D341Med (cell line): ENCODE results near the gene OR8G1.
"Not testable (repeated sequence)": the region's sequence is repeated elsewhere in the genome, so short reads cannot be mapped to it uniquely, and the experiment has no call there.

ENCODE experiments used
- DNase-seq: peaks from one replicate; pipeline ENCODE4 v3.0.0; 2012; ENCODE audit warnings: low spot score

OR8G1 gene

GRCh38 chr11:124238512-124238911, 2.4 kb upstream of the OR8G1 start:
- no peak for DNase-seq

- DNase-seq, result not testable (repeated sequence)
These were observed 9.0 kb downstream of the OR8G1 start for GRCh38 chr11:124249869-124250268.

GRCh38 chr11:124256076-124256475, 15.2 kb downstream of the OR8G1 start, which contains the start of gene OR8G5:
Gene OR8G5, plus strand, starts transcription at chr11:124256376. Its CDS starts 8,556 bp downstream, at chr11:124264932.
- DNase-seq, result no peak

- not testable (repeated sequence) for DNase-seq
These were observed 24.1 kb downstream of the OR8G1 start for GRCh38 chr11:124265041-124265440.

- DNase-seq, result not testable (repeated sequence)
These were observed 30.0 kb downstream of the OR8G1 start for GRCh38 chr11:124270886-124271285.

- no peak for DNase-seq
These were observed 33.1 kb downstream of the OR8G1 start for GRCh38 chr11:124274000-124274399.

GRCh38 chr11:124276081-124276480, 35.2 kb downstream of the OR8G1 start:
- DNase-seq, result no peak

GRCh38 chr11:124277207-124277606, 36.3 kb downstream of the OR8G1 start:
- DNase-seq, result no peak

- DNase-seq, result no peak
These were observed 36.9 kb downstream of the OR8G1 start for GRCh38 chr11:124277804-124278203.

GRCh38 chr11:124278261-124278660, 37.4 kb downstream of the OR8G1 start:
- DNase-seq, result no peak

GRCh38 chr11:124285610-124286344, 44.9 kb downstream of the OR8G1 start:
- DNase-seq, result no peak

GRCh38 chr11:124294687-124295086, 53.8 kb downstream of the OR8G1 start:
- no peak for DNase-seq

- DNase-seq, result no peak
These were observed 55.1 kb downstream of the OR8G1 start for GRCh38 chr11:124296016-124296415.

- no peak for DNase-seq
These were observed 57.0 kb downstream of the OR8G1 start for GRCh38 chr11:124297921-124298320.

GRCh38 chr11:124301548-124301947, 60.7 kb downstream of the OR8G1 start:
- DNase-seq, result no peak

GRCh38 chr11:124302347-124303125, 61.6 kb downstream of the OR8G1 start:
- no peak for DNase-seq
